Pulmonary artery endothelial cell (primary cell): ENCODE measurements around the gene FAM229B. TPM values are rescaled to one million over a fixed set of nuclear protein-coding genes. Genes with fewer than 3 reads are reported as not detected.

Experiments
- DNase-seq: peaks from one replicate; pipeline ENCODE4 v3.0.0-alpha.2; 2011; ENCODE audit warnings: low read depth, low spot score
- total RNA-seq: library from RNA; depleted of rRNA; stranded (reverse); fragments of >200 nt; gene quantifications from 2 replicates; pipeline ENCODE4 v1.2.3, GENCODE V29; 2014

FAM229B gene
- total RNA-seq, 1 donor from 2014 or later, result 14.4 TPM

GRCh38 chr6:112141707-112142106 is 54.3 kb downstream of the FAM229B start:
- DNase-seq, result no peak

DNA sequence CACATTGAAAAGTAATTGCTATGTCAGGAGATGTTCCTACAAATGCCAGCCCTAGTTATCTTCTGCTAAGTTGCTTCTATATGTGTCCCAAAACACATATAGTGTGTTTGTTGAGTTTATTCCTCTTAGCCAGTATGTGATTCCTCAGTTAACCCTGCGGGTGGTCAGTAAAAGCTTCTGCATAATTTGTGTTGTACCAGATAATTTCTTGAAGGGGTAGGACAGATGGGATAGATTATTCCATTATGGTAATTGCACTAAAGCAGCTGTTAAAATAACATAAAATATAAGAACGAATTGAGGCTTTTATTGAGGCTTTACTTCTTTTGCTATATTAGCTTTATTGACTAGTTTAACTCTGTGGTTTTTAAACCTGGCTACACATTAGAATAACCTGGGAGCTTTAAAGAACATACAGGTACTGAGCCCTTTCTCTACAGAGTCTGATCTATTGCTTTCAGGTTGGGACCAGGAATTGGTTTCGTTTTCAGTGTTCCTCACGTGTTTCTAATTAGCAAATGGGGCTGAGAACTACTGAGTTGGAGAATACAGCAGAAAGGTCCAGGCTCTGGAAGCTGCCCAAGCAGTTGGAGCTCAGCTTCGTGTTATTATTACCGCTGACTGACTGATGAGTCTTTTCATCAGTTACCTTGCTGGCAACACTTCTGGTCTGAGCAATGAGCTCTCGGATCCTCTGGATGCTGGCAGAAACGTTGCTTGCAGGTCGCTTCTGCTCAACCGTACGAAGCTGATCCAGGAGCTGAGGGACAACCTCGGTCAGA is 56.9 kb downstream of the FAM229B start:
- DNase-seq, result no peak

DNA sequence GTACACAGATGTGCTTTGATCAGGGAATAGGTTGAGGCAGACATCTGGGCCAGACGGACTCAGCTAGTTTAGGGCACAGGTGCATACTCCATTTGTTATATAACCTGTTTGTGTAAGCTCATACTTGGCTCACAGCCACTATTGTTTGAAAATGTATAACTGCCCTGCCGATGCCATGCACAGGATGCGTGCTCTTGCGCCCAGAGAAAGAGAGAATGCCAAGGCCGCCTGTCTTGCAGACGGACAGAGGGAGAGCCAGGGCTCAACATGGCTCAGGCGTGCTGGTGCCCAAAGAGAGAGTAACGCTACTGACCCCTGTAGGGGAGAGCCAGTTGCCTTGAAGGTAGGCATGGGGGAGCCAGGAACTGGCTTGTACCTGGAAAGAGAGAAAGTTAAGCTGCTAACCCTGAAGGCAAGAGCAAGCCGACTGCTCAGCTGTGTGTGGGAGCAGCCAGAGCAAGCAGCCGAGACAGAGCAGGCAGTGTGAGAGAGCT is 57.7 kb downstream of the FAM229B start:
- no peak for DNase-seq

GRCh38 chr6:112148103-112148502 is 60.7 kb downstream of the FAM229B start:
- no peak for DNase-seq

GRCh38 chr6:112149236-112149635 is 61.8 kb downstream of the FAM229B start:
- DNase-seq, result no peak

GRCh38 chr6:112149719-112150263 is 62.4 kb downstream of the FAM229B start:
- no peak for DNase-seq

DNA sequence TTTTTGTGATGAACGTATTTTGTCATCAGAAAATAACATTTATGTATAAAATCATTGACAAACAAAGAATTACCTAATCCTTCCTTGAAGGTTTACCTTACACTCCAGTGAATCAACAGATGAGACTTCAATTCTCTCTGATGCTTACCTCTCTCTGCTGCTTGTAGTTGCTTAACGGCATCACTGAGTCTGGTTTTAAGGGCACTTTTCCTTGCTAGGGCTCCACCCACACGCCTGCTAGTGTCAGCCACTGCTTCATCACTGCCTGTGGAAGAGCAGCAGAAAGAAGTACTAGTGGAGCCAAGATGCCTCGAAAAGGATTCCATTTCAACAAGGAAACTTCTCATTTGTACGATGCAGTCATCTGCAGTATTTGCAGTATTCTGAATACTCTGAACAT is 63.0 kb downstream of the FAM229B start:
- no peak for DNase-seq

Other genes with a start within 250 kb of the FAM229B start
- gene FYN, start 214.1 kb upstream of the FAM229B start, total RNA-seq, result 140 and 194 TPM in 2 replicates
- gene CCN6, start 33.5 kb upstream of the FAM229B start, total RNA-seq, result 0.07 TPM in 1 of 2 replicates, not detected in the other
- 14.6 and 23.2 TPM in 2 replicates for gene TUBE1, start 109 bp upstream of the FAM229B start, total RNA-seq
- gene LAMA4, start 167.0 kb downstream of the FAM229B start, total RNA-seq, result 516 and 517 TPM in 2 replicates